Measurements from ENCODE around the gene LTB.

Gene LTB

GRCh38 chr6:31620586-31621319 lies 38.5 kb upstream of the LTB start, which contains the start of gene PRRC2A:
TSS of gene PRRC2A (plus strand) at chr6:31620715. CDS start at chr6:31622790, 2,075 bp downstream.
- Histone ChIP-seq H3K27me3 (replicated peaks; ENCODE audit: control insufficient read depth, insufficient read depth, low read length) (no peaks in the 10 kb centered on the region), H3K9ac (ENCODE audit: low read length) (peak within 1 kb of the TSS; percentile 99), H3K36me3 (ENCODE audit: control insufficient read depth, insufficient read depth, low read length, severe bottlenecking) (peaks cover 31% of the 10 kb centered on the region), H3K4me1 (ENCODE audit: control insufficient read depth, insufficient read depth, low read length) (peaks cover 18% of the 10 kb centered on the region), H3K9me3 (ENCODE audit: control insufficient read depth, low read length) (no peaks in the 10 kb centered on the region), H3K4me3 (ENCODE audit: low read length) (peak within 1 kb of the TSS; percentile 98)
- DNase-seq (ENCODE audit: low read depth): peak; percentile 83

GRCh38 chr6:31619805-31620585 lies 37.8 kb upstream of the LTB start:
- DNase-seq (ENCODE audit: low read depth): peak; percentile 99
- H3K27me3 ChIP-seq (replicated peaks; ENCODE audit: control insufficient read depth, insufficient read depth, low read length): no peaks in the 10 kb centered on the region
- peaks cover 18% of the 10 kb centered on the region for H3K4me1 ChIP-seq (ENCODE audit: control insufficient read depth, insufficient read depth, low read length)
- H3K9ac ChIP-seq (ENCODE audit: low read length): peak overlapping the region; percentile 87
- H3K4me3 ChIP-seq (ENCODE audit: low read length): peak overlapping the region; percentile 84
- H3K9me3 ChIP-seq (ENCODE audit: control insufficient read depth, low read length): no peaks in the 10 kb centered on the region
- peaks cover 24% of the 10 kb centered on the region for H3K36me3 ChIP-seq (ENCODE audit: control insufficient read depth, insufficient read depth, low read length, severe bottlenecking)

DNA sequence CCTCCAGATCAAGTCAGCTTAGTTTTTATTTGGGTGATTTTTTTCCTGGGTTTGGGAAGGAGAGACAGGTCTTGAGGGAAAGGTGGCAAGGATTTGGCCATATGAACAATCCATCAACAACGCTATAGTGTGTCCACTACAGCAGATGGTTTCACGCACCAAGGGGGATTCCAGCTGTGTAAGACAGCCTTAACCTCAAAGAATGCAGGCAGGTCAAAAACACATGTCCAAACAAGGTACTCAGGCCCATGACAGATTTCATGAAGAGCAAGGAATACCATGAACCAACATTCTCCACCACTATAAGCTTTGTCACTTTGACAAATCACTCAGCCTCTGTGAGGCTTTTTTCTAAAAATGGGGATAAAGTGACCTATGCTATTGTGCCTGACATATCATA lies 34.8 kb upstream of the LTB start:
- H3K9ac ChIP-seq (ENCODE audit: low read length): no peak overlapping the region
- no peak overlapping the region for H3K4me3 ChIP-seq (ENCODE audit: low read length)
- H3K27me3 ChIP-seq (replicated peaks; ENCODE audit: control insufficient read depth, insufficient read depth, low read length): no peaks in the 10 kb centered on the region
- peaks cover 7% of the 10 kb centered on the region for H3K4me1 ChIP-seq (ENCODE audit: control insufficient read depth, insufficient read depth, low read length)
- no peaks in the 10 kb centered on the region for H3K36me3 ChIP-seq (ENCODE audit: control insufficient read depth, insufficient read depth, low read length, severe bottlenecking)
- H3K9me3 ChIP-seq (ENCODE audit: control insufficient read depth, low read length): no peaks in the 10 kb centered on the region
- no peak for DNase-seq (ENCODE audit: low read depth)

DNA sequence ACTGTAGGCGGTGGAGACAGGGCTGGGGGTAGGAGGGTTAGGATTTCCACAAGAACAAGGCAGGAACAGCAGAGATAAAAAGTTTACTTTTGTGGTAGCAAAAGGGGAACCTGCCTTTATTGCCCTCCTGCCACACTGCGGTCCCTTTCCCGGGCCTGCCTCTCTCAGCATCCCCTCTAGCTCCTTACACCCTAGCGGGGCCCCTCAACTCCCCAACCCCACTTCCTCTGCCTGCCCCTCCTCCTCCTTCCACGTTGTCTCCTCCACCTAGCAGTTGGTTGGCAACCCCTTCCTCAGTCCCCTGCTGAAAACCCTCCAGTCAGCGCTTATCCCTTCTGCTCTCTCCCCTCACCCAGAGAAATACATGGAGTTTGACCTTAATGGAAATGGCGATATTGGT lies 33.5 kb upstream of the LTB start:
- H3K9me3 ChIP-seq (ENCODE audit: control insufficient read depth, low read length): no peaks in the 10 kb centered on the region
- H3K4me3 ChIP-seq (ENCODE audit: low read length): no peak overlapping the region
- no peaks in the 10 kb centered on the region for H3K4me1 ChIP-seq (ENCODE audit: control insufficient read depth, insufficient read depth, low read length)
- no peak for DNase-seq (ENCODE audit: low read depth)
- H3K9ac ChIP-seq (ENCODE audit: low read length): no peak overlapping the region
- H3K27me3 ChIP-seq (replicated peaks; ENCODE audit: control insufficient read depth, insufficient read depth, low read length): no peaks in the 10 kb centered on the region
- no peaks in the 10 kb centered on the region for H3K36me3 ChIP-seq (ENCODE audit: control insufficient read depth, insufficient read depth, low read length, severe bottlenecking)

GRCh38 chr6:31614684-31615578 lies 32.7 kb upstream of the LTB start, which contains the start of gene AIF1:
TSS of gene AIF1 (plus strand) at chr6:31615234. CDS start at chr6:31615330, 96 bp downstream.
- Histone ChIP-seq H3K4me3 (ENCODE audit: low read length) (no peak within 1 kb of the TSS), H3K9me3 (ENCODE audit: control insufficient read depth, low read length) (no peaks in the 10 kb centered on the region), H3K27me3 (replicated peaks; ENCODE audit: control insufficient read depth, insufficient read depth, low read length) (no peaks in the 10 kb centered on the region), H3K9ac (ENCODE audit: low read length) (no peak within 1 kb of the TSS), H3K36me3 (ENCODE audit: control insufficient read depth, insufficient read depth, low read length, severe bottlenecking) (no peaks in the 10 kb centered on the region), H3K4me1 (ENCODE audit: control insufficient read depth, insufficient read depth, low read length) (no peaks in the 10 kb centered on the region)
- DNase-seq (ENCODE audit: low read depth): no peak

GRCh38 chr6:31614075-31614619 lies 31.9 kb upstream of the LTB start:
- Histone ChIP-seq H3K36me3 (ENCODE audit: control insufficient read depth, insufficient read depth, low read length, severe bottlenecking) (no peaks in the 10 kb centered on the region), H3K9ac (ENCODE audit: low read length) (no peak overlapping the region), H3K27me3 (replicated peaks; ENCODE audit: control insufficient read depth, insufficient read depth, low read length) (no peaks in the 10 kb centered on the region), H3K9me3 (ENCODE audit: control insufficient read depth, low read length) (no peaks in the 10 kb centered on the region), H3K4me3 (ENCODE audit: low read length) (no peak overlapping the region), H3K4me1 (ENCODE audit: control insufficient read depth, insufficient read depth, low read length) (no peaks in the 10 kb centered on the region)
- no peak for DNase-seq (ENCODE audit: low read depth)

- Histone ChIP-seq H3K9me3 (ENCODE audit: control insufficient read depth, low read length) (no peaks in the 10 kb centered on the region), H3K9ac (ENCODE audit: low read length) (no peak overlapping the region), H3K36me3 (ENCODE audit: control insufficient read depth, insufficient read depth, low read length, severe bottlenecking) (no peaks in the 10 kb centered on the region), H3K4me1 (ENCODE audit: control insufficient read depth, insufficient read depth, low read length) (no peaks in the 10 kb centered on the region), H3K27me3 (replicated peaks; ENCODE audit: control insufficient read depth, insufficient read depth, low read length) (no peaks in the 10 kb centered on the region), H3K4me3 (ENCODE audit: low read length) (no peak overlapping the region)
- peak; percentile 24 for DNase-seq (ENCODE audit: low read depth)
These were observed 28.7 kb upstream of the LTB start for GRCh38 chr6:31610968-31611367.

GRCh38 chr6:31609519-31610406 lies 27.5 kb upstream of the LTB start:
- Histone ChIP-seq H3K9ac (ENCODE audit: low read length) (no peak overlapping the region), H3K4me1 (ENCODE audit: control insufficient read depth, insufficient read depth, low read length) (no peaks in the 10 kb centered on the region), H3K9me3 (ENCODE audit: control insufficient read depth, low read length) (no peaks in the 10 kb centered on the region), H3K27me3 (replicated peaks; ENCODE audit: control insufficient read depth, insufficient read depth, low read length) (no peaks in the 10 kb centered on the region), H3K36me3 (ENCODE audit: control insufficient read depth, insufficient read depth, low read length, severe bottlenecking) (no peaks in the 10 kb centered on the region), H3K4me3 (ENCODE audit: low read length) (no peak overlapping the region)
- DNase-seq (ENCODE audit: low read depth): no peak

DNA sequence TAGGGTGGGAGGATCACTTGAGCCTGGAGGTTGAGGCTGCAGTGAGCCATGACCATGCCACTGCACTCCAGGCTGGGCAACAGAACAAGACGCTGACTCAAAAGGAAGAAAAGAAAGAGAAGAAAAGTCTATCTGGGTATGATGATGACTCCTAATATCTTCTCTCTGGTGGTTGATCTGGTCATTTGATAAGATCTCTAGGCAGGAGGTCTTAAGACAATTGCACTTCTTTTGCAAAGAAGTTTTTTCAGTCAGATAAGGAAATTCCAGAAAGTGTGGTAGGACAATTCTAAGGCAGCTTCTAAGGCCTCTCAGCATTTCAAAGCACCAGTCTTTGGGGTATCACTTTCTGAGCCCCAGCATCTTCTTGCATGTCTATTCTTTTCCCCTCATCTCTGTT lies 25.1 kb upstream of the LTB start:
- Histone ChIP-seq H3K4me1 (ENCODE audit: control insufficient read depth, insufficient read depth, low read length) (no peaks in the 10 kb centered on the region), H3K4me3 (ENCODE audit: low read length) (no peak overlapping the region), H3K9ac (ENCODE audit: low read length) (no peak overlapping the region), H3K36me3 (ENCODE audit: control insufficient read depth, insufficient read depth, low read length, severe bottlenecking) (no peaks in the 10 kb centered on the region), H3K27me3 (replicated peaks; ENCODE audit: control insufficient read depth, insufficient read depth, low read length) (no peaks in the 10 kb centered on the region), H3K9me3 (ENCODE audit: control insufficient read depth, low read length) (no peaks in the 10 kb centered on the region)
- DNase-seq (ENCODE audit: low read depth): no peak

DNA sequence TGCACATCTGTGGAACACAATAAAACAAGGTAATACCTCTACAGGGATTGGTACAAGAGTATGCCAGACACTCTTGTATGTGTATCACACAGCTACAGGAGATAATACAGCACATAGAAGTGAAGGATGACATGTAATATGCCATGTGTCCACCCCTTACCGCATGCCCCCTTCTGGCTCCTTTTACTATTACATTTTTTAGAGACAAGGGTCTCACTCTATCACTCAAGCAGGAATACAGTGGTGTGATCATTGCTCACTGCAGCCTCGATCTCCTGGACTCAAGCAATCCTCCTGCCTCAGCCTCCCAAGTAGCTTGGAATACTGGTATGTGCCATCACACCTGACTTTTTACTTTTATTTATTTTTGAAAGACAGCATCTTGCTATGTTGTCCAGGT lies 14.8 kb upstream of the LTB start:
- Histone ChIP-seq H3K4me1 (ENCODE audit: control insufficient read depth, insufficient read depth, low read length) (no peaks in the 10 kb centered on the region), H3K9ac (ENCODE audit: low read length) (no peak overlapping the region), H3K4me3 (ENCODE audit: low read length) (no peak overlapping the region), H3K36me3 (ENCODE audit: control insufficient read depth, insufficient read depth, low read length, severe bottlenecking) (no peaks in the 10 kb centered on the region), H3K27me3 (replicated peaks; ENCODE audit: control insufficient read depth, insufficient read depth, low read length) (no peaks in the 10 kb centered on the region), H3K9me3 (ENCODE audit: control insufficient read depth, low read length) (no peaks in the 10 kb centered on the region)
- peak; percentile 41 for DNase-seq (ENCODE audit: low read depth)
